Progenitor cell of endocrine pancreas (in vitro differentiated cells): ENCODE measurements around the gene SOX13. TPM values are rescaled to one million over a fixed set of nuclear protein-coding genes. Genes with fewer than 3 reads are reported as not detected.

Experiments
- DNase-seq: peaks from one replicate; pipeline ENCODE4 v3.0.0; 2021; ENCODE audit warnings: low spot score; ENCODE audit not compliant: unreplicated experiment
- H3K27ac Mint-ChIP-seq: 2 replicates; pipeline ENCODE4 v1.8.0; 2021; ENCODE audit warnings: mild to moderate bottlenecking, moderate library complexity, mixed read lengths
- H3K27me3 Mint-ChIP-seq: 2 replicates; pipeline ENCODE4 v1.8.0; 2021; ENCODE audit warnings: mixed read lengths
- H3K36me3 Mint-ChIP-seq: 2 replicates; pipeline ENCODE4 v1.8.0; 2022; ENCODE audit warnings: mixed read lengths; ENCODE audit not compliant: insufficient read depth
- H3K4me1 Mint-ChIP-seq: 2 replicates; pipeline ENCODE4 v1.8.0; 2021; ENCODE audit warnings: low read depth, mixed read lengths
- H3K4me3 Mint-ChIP-seq: 2 replicates; pipeline ENCODE4 v1.8.0; 2021; ENCODE audit warnings: low read depth, mild to moderate bottlenecking, moderate library complexity, mixed read lengths
- H3K9me3 Mint-ChIP-seq: 2 replicates; pipeline ENCODE4 v1.8.0; 2021; ENCODE audit warnings: low read depth, mixed read lengths
- total RNA-seq: library from RNA; stranded (reverse); gene quantifications from 2 replicates; pipeline ENCODE4 v1.2.1, GENCODE V29; 2021
- TF ChIP-seq, protein P1 (sequence below): fragments of 200-600 bp; sonication (generic); IDR thresholded peaks from one replicate; pipeline ENCODE4 v1.5.0; 2021; ENCODE audit warnings: antibody characterized with exemption, mild to moderate bottlenecking; ENCODE audit not compliant: unreplicated experiment

The SOX13 gene
- total RNA-seq, 1 donor from 2014 or later: 61.6 TPM

DNA sequence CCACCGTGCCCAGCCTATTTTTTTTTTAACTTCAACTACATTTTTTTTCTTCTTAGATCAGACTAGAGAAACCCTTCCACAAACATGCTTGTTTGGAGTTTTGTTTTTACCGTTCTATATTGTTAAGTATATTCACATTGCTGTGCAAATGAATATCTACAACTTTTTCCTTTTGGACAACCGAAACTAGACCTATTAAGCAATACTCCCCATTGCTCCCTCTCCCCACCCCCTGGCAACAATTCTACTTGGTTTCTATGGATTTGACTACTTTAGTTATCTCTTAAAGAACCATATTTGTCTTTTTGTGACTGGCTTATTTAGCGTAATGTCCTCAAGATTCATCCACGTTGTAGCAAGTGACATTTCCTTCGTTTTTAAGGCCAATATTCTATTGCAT, 59.8 kb downstream of the SOX13 start:
- Mint-ChIP-seq H3K27ac (no peak overlapping the region), H3K27me3 (no peaks in the 10 kb centered on the region), H3K4me1 (peaks cover 7% of the 10 kb centered on the region), H3K9me3 (no peaks in the 10 kb centered on the region), H3K4me3 (no peak overlapping the region), H3K36me3 (peaks cover 4% of the 10 kb centered on the region)
- DNase-seq: no peak
- TF ChIP-seq, protein P1, sequence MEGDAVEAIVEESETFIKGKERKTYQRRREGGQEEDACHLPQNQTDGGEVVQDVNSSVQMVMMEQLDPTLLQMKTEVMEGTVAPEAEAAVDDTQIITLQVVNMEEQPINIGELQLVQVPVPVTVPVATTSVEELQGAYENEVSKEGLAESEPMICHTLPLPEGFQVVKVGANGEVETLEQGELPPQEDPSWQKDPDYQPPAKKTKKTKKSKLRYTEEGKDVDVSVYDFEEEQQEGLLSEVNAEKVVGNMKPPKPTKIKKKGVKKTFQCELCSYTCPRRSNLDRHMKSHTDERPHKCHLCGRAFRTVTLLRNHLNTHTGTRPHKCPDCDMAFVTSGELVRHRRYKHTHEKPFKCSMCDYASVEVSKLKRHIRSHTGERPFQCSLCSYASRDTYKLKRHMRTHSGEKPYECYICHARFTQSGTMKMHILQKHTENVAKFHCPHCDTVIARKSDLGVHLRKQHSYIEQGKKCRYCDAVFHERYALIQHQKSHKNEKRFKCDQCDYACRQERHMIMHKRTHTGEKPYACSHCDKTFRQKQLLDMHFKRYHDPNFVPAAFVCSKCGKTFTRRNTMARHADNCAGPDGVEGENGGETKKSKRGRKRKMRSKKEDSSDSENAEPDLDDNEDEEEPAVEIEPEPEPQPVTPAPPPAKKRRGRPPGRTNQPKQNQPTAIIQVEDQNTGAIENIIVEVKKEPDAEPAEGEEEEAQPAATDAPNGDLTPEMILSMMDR: no peak

DNA sequence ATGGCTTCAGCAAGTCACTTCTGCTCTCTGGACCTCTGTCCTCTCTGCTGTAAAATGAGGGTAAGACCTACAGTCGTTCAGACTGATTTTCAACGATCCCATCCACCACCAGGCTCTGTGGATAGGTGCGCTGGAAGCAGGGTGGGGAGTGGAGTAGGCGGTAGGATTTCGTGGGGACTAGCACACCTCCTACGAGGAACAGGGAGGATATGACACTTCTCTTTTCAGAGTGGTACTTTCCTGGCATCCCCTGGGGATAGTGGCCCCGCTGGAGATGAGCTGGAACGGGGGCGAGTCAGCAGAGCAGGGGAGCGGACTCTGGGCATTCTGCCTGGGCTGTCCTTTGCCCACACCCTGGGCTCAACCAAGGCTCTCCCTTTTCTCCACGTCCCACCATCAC, 61.2 kb downstream of the SOX13 start:
- H3K27ac Mint-ChIP-seq: no peak overlapping the region
- H3K4me1 Mint-ChIP-seq: peaks cover 5% of the 10 kb centered on the region
- H3K27me3 Mint-ChIP-seq: no peaks in the 10 kb centered on the region
- no peaks in the 10 kb centered on the region for H3K9me3 Mint-ChIP-seq
- H3K4me3 Mint-ChIP-seq: no peak overlapping the region
- DNase-seq: no peak
- TF ChIP-seq, protein P1: no peak
- H3K36me3 Mint-ChIP-seq: peaks cover 6% of the 10 kb centered on the region

DNA sequence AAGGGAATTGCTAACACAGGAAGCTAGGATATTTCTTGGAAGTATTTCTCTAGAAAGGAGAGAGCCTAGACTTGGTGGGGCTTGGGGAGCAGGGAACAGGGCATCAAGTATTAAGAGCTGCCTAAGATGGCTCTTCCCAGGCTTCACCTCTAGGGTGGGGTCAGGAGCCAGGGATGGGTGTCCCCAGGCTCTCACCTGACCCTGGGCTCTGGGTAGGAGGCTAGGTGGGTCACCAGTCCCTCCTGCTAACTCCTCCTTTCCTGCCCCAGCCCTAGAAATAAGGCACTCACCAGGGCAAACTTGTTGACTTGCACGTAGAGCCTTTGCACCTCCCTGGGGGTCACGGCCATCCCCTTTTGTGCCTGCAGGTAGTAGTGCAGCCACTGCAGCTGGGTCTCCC, 63.9 kb downstream of the SOX13 start:
- Mint-ChIP-seq H3K4me3 (no peak overlapping the region), H3K27me3 (no peaks in the 10 kb centered on the region), H3K27ac (no peak overlapping the region), H3K4me1 (peaks cover 6% of the 10 kb centered on the region), H3K9me3 (no peaks in the 10 kb centered on the region), H3K36me3 (peaks cover 10% of the 10 kb centered on the region)
- TF ChIP-seq, protein P1: no peak
- DNase-seq: no peak

DNA sequence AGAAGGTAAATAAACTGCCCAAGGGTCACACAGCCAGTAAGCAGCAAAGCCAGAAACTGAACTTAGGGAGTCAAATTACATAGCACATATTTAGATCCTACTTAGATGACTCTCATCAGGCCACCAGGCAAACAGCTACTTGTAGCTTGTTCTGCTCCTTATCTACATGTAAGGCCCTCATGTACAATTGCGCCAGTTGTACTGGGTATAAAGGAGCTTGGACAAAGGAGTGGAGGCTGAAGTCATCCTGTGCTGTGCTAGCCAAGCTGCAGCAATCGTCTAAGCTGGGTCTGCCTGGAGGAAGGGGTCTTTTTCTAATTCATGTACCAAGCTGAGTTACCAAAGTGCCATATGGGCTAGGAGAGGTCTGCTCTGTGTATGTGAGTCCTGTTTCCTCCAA, 66.2 kb downstream of the SOX13 start:
- no peak for DNase-seq
- TF ChIP-seq, protein P1: no peak
- Mint-ChIP-seq H3K4me3 (no peak overlapping the region), H3K27ac (no peak overlapping the region), H3K36me3 (peaks cover 9% of the 10 kb centered on the region), H3K4me1 (peaks cover 19% of the 10 kb centered on the region), H3K9me3 (no peaks in the 10 kb centered on the region), H3K27me3 (no peaks in the 10 kb centered on the region)

DNA sequence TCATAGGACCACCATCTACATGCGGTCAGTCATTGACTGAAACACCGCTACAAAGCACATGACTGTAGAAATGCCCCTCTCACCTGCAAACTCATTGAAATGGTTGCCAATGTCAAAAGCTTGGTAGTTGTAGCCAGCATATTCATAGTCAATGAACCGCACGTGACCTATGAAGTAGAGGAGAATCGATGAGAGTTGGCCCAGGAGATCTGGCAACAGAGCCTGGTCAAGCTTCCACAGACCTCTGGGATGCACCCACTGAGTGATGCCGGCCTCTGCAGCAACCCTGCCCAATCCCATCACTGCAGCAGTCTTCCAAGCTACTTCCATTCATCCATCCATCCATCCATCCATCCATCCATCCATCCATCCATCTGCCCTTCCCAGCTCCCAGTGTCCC, 67.0 kb downstream of the SOX13 start:
- H3K27ac Mint-ChIP-seq: no peak overlapping the region
- DNase-seq: no peak
- peaks cover 24% of the 10 kb centered on the region for H3K4me1 Mint-ChIP-seq
- no peaks in the 10 kb centered on the region for H3K27me3 Mint-ChIP-seq
- TF ChIP-seq, protein P1: no peak
- H3K9me3 Mint-ChIP-seq: no peaks in the 10 kb centered on the region
- H3K36me3 Mint-ChIP-seq: peaks cover 10% of the 10 kb centered on the region
- no peak overlapping the region for H3K4me3 Mint-ChIP-seq
